ENCODE data around the gene ALDH1B1. TPM values are rescaled to one million over a fixed set of nuclear protein-coding genes. Genes with fewer than 3 reads are reported as not detected.

Gene ALDH1B1
- 5.4 and 9.5 TPM in 2 replicates for total RNA-seq

GRCh38 chr9:38392235-38393127 lies at the start of gene ALDH1B1:
Gene ALDH1B1, plus strand, starts transcription at chr9:38392702. Its CDS starts 3,047 bp downstream, at chr9:38395749.

GRCh38 chr9:38423973-38424843 lies 31.7 kb downstream of the ALDH1B1 start, which contains the start of gene IGFBPL1:
Gene IGFBPL1, minus strand, starts transcription at chr9:38424454. Its CDS starts 30 bp downstream, at chr9:38424424.

Other genes with a start within 250 kb of the ALDH1B1 start
- not detected in 2 replicates for gene IGFBPL1, start 31.8 kb downstream of the ALDH1B1 start, total RNA-seq
- not detected in 2 replicates for gene ANKRD18A, start 227.9 kb downstream of the ALDH1B1 start, total RNA-seq

Data from dermis lymphatic vessel endothelial cell (primary cell).